ENCODE data around the gene AFAP1L2.

The AFAP1L2 gene

DNA sequence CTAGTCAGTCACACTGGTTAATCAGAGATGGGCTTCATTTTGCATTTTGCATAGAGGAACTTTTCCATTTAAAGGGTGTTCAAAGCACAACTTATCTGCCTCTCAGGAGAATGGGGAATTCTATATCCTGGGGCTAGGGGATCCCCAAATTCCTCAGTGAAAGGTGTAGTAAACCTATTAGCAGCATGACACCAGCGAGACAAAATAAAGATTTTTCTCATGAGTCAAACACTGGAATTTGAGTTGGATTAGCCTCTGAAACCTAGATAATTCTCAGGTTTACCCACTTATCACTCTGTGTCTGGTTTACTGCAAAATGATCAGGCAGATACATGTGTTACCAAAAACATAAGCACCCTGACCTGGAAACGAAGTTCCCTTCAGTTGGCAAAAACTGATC lies 2.1 kb downstream of the AFAP1L2 start:
- Histone ChIP-seq H3K9ac (ENCODE audit: low read depth, low read length) (no peak overlapping the region), H3K4me1 (ENCODE audit: insufficient read depth, low read length) (peaks cover 13% of the 10 kb centered on the region), H3K9me3 (ENCODE audit: control insufficient read depth, insufficient read depth, low read length) (no peaks in the 10 kb centered on the region), H3K36me3 (ENCODE audit: insufficient read depth, low read length) (no peaks in the 10 kb centered on the region)

DNA sequence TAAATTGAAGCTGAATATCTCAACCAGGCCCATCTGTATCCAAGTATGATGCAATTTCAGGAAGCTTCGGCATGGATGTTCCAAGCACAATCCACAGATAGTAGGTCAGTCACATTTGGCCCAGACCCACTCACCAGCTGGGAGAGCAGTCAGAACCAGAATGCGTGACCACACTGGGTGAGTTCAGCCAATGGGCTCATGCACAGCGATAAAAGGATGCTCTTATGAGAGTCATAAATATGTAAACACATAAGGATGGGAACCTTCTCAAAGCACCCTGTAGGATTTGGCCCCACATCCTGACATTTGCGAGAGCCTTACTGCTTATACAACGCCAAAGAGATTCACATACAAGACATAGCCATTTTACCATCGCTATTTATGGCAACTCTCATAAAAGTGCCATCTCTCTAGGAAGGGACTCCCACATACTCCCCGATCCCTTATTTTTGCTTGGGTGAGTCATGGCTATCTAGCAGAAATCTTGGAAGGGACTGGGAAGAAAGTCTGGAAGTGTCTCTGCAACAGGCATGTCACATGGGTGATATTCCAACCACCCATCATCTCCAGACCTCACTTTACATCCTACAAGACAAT lies 3.0 kb downstream of the AFAP1L2 start:
- H3K9me3 ChIP-seq (ENCODE audit: control insufficient read depth, insufficient read depth, low read length) = no peaks in the 10 kb centered on the region
- H3K9ac ChIP-seq (ENCODE audit: low read depth, low read length) = no peak overlapping the region
- H3K36me3 ChIP-seq (ENCODE audit: insufficient read depth, low read length) = no peaks in the 10 kb centered on the region
- peaks cover 13% of the 10 kb centered on the region for H3K4me1 ChIP-seq (ENCODE audit: insufficient read depth, low read length)

DNA sequence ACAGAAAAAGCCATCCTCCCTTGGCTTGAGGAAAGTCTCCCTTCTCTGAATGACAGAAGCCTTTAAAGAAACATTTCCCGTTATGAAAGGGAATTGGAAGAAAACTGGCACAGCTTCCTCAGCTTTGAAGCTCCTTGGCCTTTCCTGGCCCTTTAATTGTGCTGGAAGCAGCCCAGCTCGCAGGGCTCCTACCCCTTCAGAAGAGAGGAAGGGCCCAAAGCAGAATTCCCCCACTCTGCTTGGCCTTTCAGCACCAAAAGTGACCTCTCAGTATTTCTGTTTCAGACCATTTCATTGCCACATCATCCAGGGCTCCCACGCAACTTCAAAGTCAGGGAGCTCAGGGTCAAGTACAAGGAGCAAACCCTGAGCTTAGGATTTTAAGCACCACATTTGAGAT lies 4.2 kb downstream of the AFAP1L2 start:
- no peaks in the 10 kb centered on the region for H3K9me3 ChIP-seq (ENCODE audit: control insufficient read depth, insufficient read depth, low read length)
- H3K36me3 ChIP-seq (ENCODE audit: insufficient read depth, low read length) = no peaks in the 10 kb centered on the region
- H3K4me1 ChIP-seq (ENCODE audit: insufficient read depth, low read length) = peaks cover 13% of the 10 kb centered on the region
- H3K9ac ChIP-seq (ENCODE audit: low read depth, low read length) = no peak overlapping the region

GRCh38 chr10:114399576-114399975 lies 4.7 kb downstream of the AFAP1L2 start:
- no peak overlapping the region for H3K9ac ChIP-seq (ENCODE audit: low read depth, low read length)

DNA sequence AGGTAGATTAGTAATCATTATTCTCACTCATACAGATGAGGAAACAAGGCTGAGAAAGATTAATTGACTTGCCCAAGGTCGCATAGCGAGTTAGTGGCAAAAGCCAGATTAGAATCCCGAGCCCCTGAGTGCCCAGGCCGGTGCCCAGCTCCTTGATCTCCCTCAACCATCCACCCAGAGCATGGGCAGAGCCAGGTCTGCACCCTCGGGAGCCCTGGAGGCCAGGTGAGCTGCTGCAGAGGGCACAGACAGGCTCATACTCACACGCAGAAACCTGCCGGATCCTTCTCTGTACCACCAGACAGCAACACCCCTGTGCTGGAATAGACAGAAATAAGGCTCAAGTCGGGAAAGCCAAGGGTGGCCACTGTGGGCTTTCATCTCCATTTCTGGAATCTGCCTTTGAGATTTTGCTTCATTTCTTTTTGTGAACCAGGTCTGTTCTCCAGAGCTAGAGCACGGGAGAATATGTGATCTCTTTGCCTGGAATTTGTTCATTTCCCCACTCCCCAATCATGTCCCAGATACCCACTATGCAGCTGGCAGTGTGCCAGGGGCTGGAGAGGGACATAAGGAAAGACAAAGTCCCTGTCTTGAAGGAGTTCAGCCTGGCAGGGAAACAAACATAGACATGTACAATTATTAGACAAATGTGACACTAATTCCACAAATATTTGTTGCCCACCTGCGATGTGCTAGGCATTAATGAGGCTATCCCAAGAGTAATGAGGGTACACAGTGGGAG lies 5.5 kb downstream of the AFAP1L2 start:
- no peak overlapping the region for H3K9ac ChIP-seq (ENCODE audit: low read depth, low read length)
- H3K36me3 ChIP-seq (ENCODE audit: insufficient read depth, low read length) = no peaks in the 10 kb centered on the region
- H3K9me3 ChIP-seq (ENCODE audit: control insufficient read depth, insufficient read depth, low read length) = no peaks in the 10 kb centered on the region
- peaks cover 16% of the 10 kb centered on the region for H3K4me1 ChIP-seq (ENCODE audit: insufficient read depth, low read length)

More at GRCh38 chr10:114399576-114399975, 4.7 kb downstream of the AFAP1L2 start:
- Histone ChIP-seq H3K9me3 (ENCODE audit: control insufficient read depth, insufficient read depth, low read length) (no peaks in the 10 kb centered on the region), H3K36me3 (ENCODE audit: insufficient read depth, low read length) (no peaks in the 10 kb centered on the region), H3K4me1 (ENCODE audit: insufficient read depth, low read length) (peaks cover 13% of the 10 kb centered on the region)

DNA sequence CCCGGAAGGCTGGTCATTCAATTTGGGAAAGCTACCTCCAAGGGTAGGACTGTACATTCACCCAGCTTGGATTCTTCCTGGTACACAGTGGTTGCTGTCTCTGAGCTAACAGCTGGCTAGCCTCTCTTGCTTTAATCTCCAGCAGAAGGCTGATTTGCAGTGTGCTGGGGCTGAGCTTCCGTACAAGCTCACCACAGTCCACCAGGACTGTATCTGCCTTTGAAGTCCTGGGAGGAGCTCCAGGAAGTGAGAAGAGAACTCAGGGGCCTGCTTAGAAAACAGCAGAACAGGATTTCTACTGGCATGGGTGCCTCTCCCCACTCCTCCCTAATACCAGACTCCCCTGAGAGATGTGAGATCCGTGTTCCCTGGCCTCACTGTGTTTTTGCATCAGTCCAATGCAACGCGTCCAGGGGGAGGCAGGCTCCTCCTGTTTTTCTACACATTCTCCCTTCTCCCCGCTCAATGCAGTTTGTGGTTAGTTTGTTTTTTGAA lies 6.6 kb downstream of the AFAP1L2 start:
- Histone ChIP-seq H3K9ac (ENCODE audit: low read depth, low read length) (no peak overlapping the region), H3K9me3 (ENCODE audit: control insufficient read depth, insufficient read depth, low read length) (no peaks in the 10 kb centered on the region), H3K36me3 (ENCODE audit: insufficient read depth, low read length) (no peaks in the 10 kb centered on the region)

GRCh38 chr10:114396464-114396863 lies 7.8 kb downstream of the AFAP1L2 start:
- no peaks in the 10 kb centered on the region for H3K9me3 ChIP-seq (ENCODE audit: control insufficient read depth, insufficient read depth, low read length)
- no peak overlapping the region for H3K9ac ChIP-seq (ENCODE audit: low read depth, low read length)
- no peaks in the 10 kb centered on the region for H3K36me3 ChIP-seq (ENCODE audit: insufficient read depth, low read length)
- H3K4me1 ChIP-seq (ENCODE audit: insufficient read depth, low read length) = peaks cover 11% of the 10 kb centered on the region; the same call in 1 of the 2 replicates

More for the DNA sequence above, 6.6 kb downstream of the AFAP1L2 start:
- peaks cover 24% of the 10 kb centered on the region for H3K4me1 ChIP-seq (ENCODE audit: insufficient read depth, low read length)

- H3K36me3 ChIP-seq (ENCODE audit: insufficient read depth, low read length) = no peaks in the 10 kb centered on the region
- H3K4me1 ChIP-seq (ENCODE audit: insufficient read depth, low read length) = peaks cover 11% of the 10 kb centered on the region; the same call in 1 of the 2 replicates
- H3K9me3 ChIP-seq (ENCODE audit: control insufficient read depth, insufficient read depth, low read length) = no peaks in the 10 kb centered on the region
- H3K9ac ChIP-seq (ENCODE audit: low read depth, low read length) = no peak overlapping the region
Measured at GRCh38 chr10:114395366-114396022, 8.8 kb downstream of the AFAP1L2 start.

DNA sequence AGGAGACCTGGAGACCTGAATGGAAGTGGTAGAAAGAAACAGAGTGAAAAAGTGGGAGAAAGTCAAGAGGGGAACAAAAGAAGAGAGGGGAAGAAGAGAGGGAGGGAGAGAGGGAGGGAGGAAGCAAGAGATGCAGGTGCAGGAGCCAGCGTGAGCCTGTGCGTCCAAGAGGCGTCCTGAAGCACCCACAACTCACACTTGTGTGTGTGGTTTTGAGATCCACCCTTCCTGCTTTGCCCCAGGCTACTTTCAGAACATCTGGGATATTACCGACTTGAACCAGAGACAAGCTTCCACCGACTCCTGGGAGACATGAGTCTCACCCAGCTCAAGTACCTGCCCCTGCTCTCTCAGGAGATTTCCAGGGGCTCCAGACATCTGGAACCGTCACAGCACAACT lies 9.8 kb downstream of the AFAP1L2 start:
- Histone ChIP-seq H3K4me1 (ENCODE audit: insufficient read depth, low read length) (peaks cover 11% of the 10 kb centered on the region; the same call in 1 of the 2 replicates), H3K9me3 (ENCODE audit: control insufficient read depth, insufficient read depth, low read length) (no peaks in the 10 kb centered on the region), H3K9ac (ENCODE audit: low read depth, low read length) (no peak overlapping the region), H3K36me3 (ENCODE audit: insufficient read depth, low read length) (no peaks in the 10 kb centered on the region)

DNA sequence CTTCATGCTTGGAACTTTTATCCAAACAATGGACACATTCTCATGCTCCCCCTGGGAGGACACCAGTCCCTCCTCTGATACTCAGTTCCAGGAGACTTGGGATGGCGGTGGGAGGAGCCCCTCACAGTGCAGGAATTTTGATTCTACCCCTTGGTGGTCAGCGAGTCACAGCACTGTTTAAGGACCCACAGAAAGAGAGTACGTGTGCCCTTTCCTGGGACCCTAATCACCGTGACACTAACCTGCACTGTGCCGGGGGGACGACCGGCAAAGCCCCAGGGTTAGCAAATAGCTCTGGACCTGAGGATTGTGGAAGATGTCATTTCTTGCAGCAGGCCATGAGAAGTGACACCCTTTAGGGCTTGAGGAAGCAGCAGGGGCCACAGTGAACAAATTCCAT lies 10.4 kb downstream of the AFAP1L2 start:
- H3K4me1 ChIP-seq (ENCODE audit: insufficient read depth, low read length) = peaks cover 11% of the 10 kb centered on the region; the same call in 1 of the 2 replicates
- no peak overlapping the region for H3K9ac ChIP-seq (ENCODE audit: low read depth, low read length)
- no peaks in the 10 kb centered on the region for H3K9me3 ChIP-seq (ENCODE audit: control insufficient read depth, insufficient read depth, low read length)
- H3K36me3 ChIP-seq (ENCODE audit: insufficient read depth, low read length) = no peaks in the 10 kb centered on the region

- Histone ChIP-seq H3K36me3 (ENCODE audit: insufficient read depth, low read length) (no peaks in the 10 kb centered on the region), H3K9me3 (ENCODE audit: control insufficient read depth, insufficient read depth, low read length) (no peaks in the 10 kb centered on the region), H3K9ac (ENCODE audit: low read depth, low read length) (no peak overlapping the region), H3K4me1 (ENCODE audit: insufficient read depth, low read length) (peaks cover 11% of the 10 kb centered on the region; the same call in 1 of the 2 replicates)
Measured at GRCh38 chr10:114393482-114393881, 10.8 kb downstream of the AFAP1L2 start.

DNA sequence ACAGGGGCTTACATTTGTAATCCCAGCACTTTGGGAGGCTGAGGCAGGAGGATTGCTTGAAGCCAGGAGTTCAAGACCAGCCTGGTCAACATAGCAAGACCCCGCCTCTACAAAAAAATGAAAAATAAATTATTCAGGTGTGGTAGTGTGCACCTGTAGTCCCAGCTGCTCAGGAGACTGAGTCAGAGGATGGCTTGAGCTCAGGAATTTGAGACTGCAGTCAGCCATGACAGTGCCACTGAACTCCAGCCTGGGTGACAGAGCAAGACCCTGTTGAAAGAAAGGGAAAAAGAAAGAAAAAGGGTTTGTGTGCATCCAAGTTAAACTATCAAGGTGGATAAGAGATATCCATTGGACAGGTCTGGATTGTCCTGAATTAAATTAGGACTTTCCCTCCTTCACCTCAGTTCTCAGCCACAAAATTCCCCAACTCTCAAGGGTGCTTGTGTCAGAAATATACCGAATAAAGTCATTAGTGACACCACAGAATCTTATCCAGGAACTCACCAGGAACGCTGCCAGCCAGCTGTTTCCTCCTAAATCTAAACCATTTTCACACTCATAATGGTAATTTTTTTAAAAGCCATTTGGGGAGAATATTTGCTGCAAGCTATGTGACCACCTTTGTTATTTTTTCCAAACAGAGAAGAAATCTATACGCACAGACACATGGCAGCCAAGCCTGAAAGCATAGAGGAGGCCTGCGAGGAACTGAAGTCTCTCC lies 12.0 kb downstream of the AFAP1L2 start:
- Histone ChIP-seq H3K4me1 (ENCODE audit: insufficient read depth, low read length) (peaks cover 11% of the 10 kb centered on the region; the same call in 1 of the 2 replicates), H3K36me3 (ENCODE audit: insufficient read depth, low read length) (no peaks in the 10 kb centered on the region), H3K9ac (ENCODE audit: low read depth, low read length) (no peak overlapping the region), H3K9me3 (ENCODE audit: control insufficient read depth, insufficient read depth, low read length) (no peaks in the 10 kb centered on the region)

- H3K36me3 ChIP-seq (ENCODE audit: insufficient read depth, low read length) = no peaks in the 10 kb centered on the region
- peaks cover 11% of the 10 kb centered on the region; the same call in 1 of the 2 replicates for H3K4me1 ChIP-seq (ENCODE audit: insufficient read depth, low read length)
- no peak overlapping the region for H3K9ac ChIP-seq (ENCODE audit: low read depth, low read length)
- no peaks in the 10 kb centered on the region for H3K9me3 ChIP-seq (ENCODE audit: control insufficient read depth, insufficient read depth, low read length)
Measured at GRCh38 chr10:114391599-114391998, 12.7 kb downstream of the AFAP1L2 start.

DNA sequence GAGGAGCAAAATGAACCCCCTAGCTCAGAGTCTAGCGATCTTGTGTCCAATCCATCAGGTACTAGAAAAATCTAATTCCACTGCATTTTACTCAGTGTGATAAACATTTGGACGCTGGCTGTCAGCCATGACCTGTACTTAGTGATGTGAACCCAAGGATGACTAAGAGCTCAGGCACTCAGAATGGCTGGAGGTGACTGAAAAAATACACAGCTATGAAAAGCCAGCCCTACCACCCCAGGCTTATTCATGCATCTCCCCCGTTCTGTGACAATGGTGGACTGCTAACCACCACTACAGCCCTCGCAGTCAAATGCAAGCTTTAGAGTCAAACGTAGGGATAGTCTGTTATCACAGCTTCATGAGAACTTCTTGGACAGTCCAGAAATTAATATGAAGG lies 14.9 kb downstream of the AFAP1L2 start:
- H3K4me1 ChIP-seq (ENCODE audit: insufficient read depth, low read length) = peaks cover 11% of the 10 kb centered on the region; the same call in 1 of the 2 replicates
- no peak overlapping the region for H3K9ac ChIP-seq (ENCODE audit: low read depth, low read length)
- no peaks in the 10 kb centered on the region for H3K9me3 ChIP-seq (ENCODE audit: control insufficient read depth, insufficient read depth, low read length)
- no peaks in the 10 kb centered on the region for H3K36me3 ChIP-seq (ENCODE audit: insufficient read depth, low read length)
